ENCODE data around the gene GPR142. TPM values are rescaled to one million over a fixed set of nuclear protein-coding genes. Genes with fewer than 3 reads are reported as not detected.

The GPR142 gene
- total and polyA plus RNA-seq, 2 of the 8 experiments (the other 6 are each of a cell fraction or from before 2014, with no cell fraction given): 0.05 TPM; not detected in 1

DNA sequence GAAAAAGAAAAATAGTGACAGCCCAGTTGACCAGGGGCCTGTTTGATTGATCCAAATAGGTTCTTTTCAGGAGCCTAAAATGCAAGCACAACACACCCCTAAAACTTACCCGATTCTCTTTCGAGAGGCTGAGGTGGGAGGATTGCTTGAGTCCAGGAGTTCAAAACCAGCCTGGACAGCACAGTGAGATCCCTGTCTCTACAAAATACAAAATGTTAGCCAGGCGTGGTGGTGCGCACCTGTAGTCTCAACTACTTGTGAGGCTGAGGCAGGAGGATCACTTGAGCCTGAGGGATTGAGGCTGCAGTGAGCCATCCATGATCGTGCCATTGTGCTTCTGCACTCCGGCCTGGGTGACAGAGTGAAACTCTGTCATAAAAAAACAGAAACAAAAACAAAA, 42.8 kb upstream of the GPR142 start (continued):
- TF ChIP-seq KDM5A (IDR thresholded peaks at IDR 0.05; ENCODE audit: low read length) (no peak), SP4 (IDR thresholded peaks at IDR 0.05; ENCODE audit: low read length) (no peak), YY1 (IDR thresholded peaks at IDR 0.05; ENCODE audit: low read depth, low read length) (no peak), JUND (IDR thresholded peaks at IDR 0.05; ENCODE audit: low read length) (no peak), TAF7 (optimal IDR thresholded peaks at IDR 0.05; ENCODE audit: borderline replicate concordance, low read depth, low read length) (no peak), MAFK (IDR thresholded peaks at IDR 0.05; ENCODE audit: low read depth, low read length) (no peak), SIN3A (conservative IDR thresholded peaks at IDR 0.05 in 1 of 2, IDR thresholded peaks at IDR 0.05 in 1 of 2; ENCODE audit: low read depth in 1 of 2, low read length in 2 of 2) (no peak)

All from H1 (cell line).